ENCODE measurements around the gene C17orf113. TPM values are rescaled to one million over a fixed set of nuclear protein-coding genes. Genes with fewer than 3 reads are reported as not detected.

Gene C17orf113
- total RNA-seq, 3 donors from 2014 or later (not counting 1 experiment from before 2014, with no cell fraction given), result 0.25 to 0.28 (median 0.26) TPM

DNA sequence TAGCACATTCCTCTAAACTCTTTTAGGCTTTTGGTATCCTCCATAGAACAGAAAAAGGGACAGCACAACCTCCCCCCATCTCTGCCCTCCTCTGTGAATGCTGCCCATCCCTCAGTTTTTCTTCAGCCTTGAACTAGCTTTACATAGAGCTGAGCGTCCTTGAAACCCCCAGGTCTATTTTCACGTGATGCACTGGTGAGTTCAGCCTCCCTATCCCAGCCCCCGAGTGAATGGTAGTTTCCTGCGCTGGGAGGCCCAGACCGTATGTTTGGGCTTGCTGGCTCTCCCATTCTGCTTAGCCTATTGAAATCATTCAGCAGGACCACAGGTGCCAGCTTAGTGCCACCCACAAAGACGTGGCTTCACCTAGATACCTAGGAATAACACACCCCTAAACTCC, 25.4 kb upstream of the C17orf113 start:
- no peaks in the 10 kb centered on the region for H3K36me3 Mint-ChIP-seq
- Histone ChIP-seq H3K36me3 (ENCODE audit: control insufficient read depth, insufficient read depth, low read length) (no peaks in the 10 kb centered on the region), H3K27ac (ENCODE audit: low read length) (no peak overlapping the region), H3K9me3 (ENCODE audit: control insufficient read depth, insufficient read depth, low read length) (no peaks in the 10 kb centered on the region), H3K4me3 (ENCODE audit: low read length) (no peak overlapping the region), H3K27me3 (ENCODE audit: control insufficient read depth, insufficient read depth, low read length) (peaks cover 8% of the 10 kb centered on the region), H3K4me1 (ENCODE audit: control insufficient read depth, insufficient read depth, low read length) (peaks cover 12% of the 10 kb centered on the region)
- no peak for ATAC-seq
- no peak for DNase-seq
- intact Hi-C loops (cut with micrococcal nuclease), result no loop called here
- H3K4me3 Mint-ChIP-seq, result no peak overlapping the region
- H3K4me1 Mint-ChIP-seq, result peaks cover 0 to 13% of the 10 kb centered on the region in 2 donors
- TF ChIP-seq, protein P1, sequence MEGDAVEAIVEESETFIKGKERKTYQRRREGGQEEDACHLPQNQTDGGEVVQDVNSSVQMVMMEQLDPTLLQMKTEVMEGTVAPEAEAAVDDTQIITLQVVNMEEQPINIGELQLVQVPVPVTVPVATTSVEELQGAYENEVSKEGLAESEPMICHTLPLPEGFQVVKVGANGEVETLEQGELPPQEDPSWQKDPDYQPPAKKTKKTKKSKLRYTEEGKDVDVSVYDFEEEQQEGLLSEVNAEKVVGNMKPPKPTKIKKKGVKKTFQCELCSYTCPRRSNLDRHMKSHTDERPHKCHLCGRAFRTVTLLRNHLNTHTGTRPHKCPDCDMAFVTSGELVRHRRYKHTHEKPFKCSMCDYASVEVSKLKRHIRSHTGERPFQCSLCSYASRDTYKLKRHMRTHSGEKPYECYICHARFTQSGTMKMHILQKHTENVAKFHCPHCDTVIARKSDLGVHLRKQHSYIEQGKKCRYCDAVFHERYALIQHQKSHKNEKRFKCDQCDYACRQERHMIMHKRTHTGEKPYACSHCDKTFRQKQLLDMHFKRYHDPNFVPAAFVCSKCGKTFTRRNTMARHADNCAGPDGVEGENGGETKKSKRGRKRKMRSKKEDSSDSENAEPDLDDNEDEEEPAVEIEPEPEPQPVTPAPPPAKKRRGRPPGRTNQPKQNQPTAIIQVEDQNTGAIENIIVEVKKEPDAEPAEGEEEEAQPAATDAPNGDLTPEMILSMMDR (IDR thresholded peaks at IDR 0.05), result no peak
- H3K9me3 Mint-ChIP-seq, result no peaks in the 10 kb centered on the region
- no peak overlapping the region for H3K27ac Mint-ChIP-seq
- peaks cover 7 to 26% of the 10 kb centered on the region in 2 donors for H3K27me3 Mint-ChIP-seq (ENCODE audit: low read depth in 2 of 2)
- 73% methylated on average over 6 of the region's 6 CpGs for WGBS (ENCODE audit: insufficient coverage)

DNA sequence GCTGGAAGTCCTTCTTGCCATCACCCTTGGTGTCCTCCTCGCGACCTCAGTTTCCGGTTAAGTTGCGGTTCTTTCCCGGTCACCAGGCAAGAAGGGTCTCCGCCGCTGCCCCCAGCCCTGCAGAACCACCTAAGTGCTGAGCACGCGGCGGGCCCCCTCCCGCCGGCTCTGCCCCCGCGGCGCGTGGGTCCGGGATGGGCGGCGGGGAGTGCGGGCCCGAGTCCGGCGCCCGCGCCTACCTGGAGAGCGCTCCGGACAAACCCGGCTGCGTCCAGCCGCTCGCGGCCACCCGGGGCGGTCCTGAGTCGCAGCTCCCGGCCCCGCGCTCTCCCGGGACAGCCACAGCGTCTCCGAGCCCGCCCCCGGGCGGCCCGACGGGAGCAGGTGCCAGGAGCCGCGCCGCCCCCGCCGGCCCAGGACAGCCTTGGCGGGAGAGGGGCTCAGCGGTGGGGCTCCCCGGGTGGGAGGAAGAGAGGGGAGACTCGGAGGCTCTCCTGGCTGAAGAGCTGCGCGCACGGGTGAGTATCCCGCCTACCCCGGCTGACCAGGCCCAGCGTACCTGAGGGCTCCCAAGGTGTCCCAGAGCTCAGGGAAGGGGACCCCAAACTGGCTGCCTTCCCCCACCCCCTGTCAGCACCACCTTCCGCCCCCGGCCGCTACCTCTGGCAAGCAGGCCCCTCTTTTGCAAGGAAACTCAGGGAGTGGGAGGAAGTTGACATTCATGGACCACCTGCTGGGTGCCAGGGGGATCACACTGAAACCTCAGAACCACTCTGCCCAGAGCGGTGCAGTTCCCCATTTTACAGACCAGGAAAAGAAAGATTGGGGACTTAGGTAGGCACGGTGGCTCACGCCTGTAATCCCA, 22.2 kb upstream of the C17orf113 start:
- H3K4me3 Mint-ChIP-seq, result no peak overlapping the region
- DNase-seq, result no peak
- peaks cover 7 to 29% of the 10 kb centered on the region in 2 donors for H3K27me3 Mint-ChIP-seq (ENCODE audit: low read depth in 2 of 2)
- Histone ChIP-seq H3K4me3 (ENCODE audit: low read length) (no peak overlapping the region), H3K9me3 (ENCODE audit: control insufficient read depth, insufficient read depth, low read length) (no peaks in the 10 kb centered on the region), H3K27ac (ENCODE audit: low read length) (no peak overlapping the region), H3K36me3 (ENCODE audit: control insufficient read depth, insufficient read depth, low read length) (no peaks in the 10 kb centered on the region), H3K4me1 (ENCODE audit: control insufficient read depth, insufficient read depth, low read length) (peaks cover 12% of the 10 kb centered on the region), H3K27me3 (ENCODE audit: control insufficient read depth, insufficient read depth, low read length) (peaks cover 8% of the 10 kb centered on the region)
- H3K4me1 Mint-ChIP-seq, result peaks cover 0 to 13% of the 10 kb centered on the region in 2 donors
- TF ChIP-seq, protein P1 (IDR thresholded peaks at IDR 0.05), result no peak
- intact Hi-C loops (cut with micrococcal nuclease), result no loop called here
- H3K9me3 Mint-ChIP-seq, result no peaks in the 10 kb centered on the region
- H3K36me3 Mint-ChIP-seq, result no peaks in the 10 kb centered on the region
- no peak overlapping the region for H3K27ac Mint-ChIP-seq
- 6% methylated on average over 67 of the region's 67 CpGs for WGBS (ENCODE audit: insufficient coverage)
- ATAC-seq, result peak in 2 of 3 donors; percentile 32 to 50

DNA sequence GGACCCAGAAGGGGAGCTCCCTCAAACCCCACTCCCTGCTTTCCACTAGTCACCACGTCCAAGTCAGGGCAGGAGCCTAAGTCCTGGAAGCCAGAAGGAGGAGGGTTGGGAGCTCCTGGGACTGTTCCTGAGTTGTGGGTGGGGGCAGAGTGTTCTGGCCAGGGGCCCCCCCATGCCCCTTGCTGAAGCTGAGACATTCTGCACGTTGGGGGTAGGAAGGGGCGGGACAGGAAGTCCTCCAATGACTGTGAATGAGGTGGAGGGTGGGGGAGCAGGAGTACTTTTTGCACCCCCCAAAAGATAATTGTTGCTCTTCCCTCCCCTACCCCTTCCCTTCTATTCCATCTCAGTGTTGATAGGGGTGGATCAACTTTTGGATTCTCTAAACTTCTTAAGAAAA, 21.4 kb upstream of the C17orf113 start:
- WGBS (ENCODE audit: insufficient coverage), result 0% methylated on average over 2 of the region's 3 CpGs
- DNase-seq (peak in 1 of 2 donors; percentile 32), ATAC-seq (peak in 1 of 3 donors; percentile 37)

More for the DNA sequence above, 21.4 kb upstream of the C17orf113 start:
- H3K27me3 ChIP-seq (ENCODE audit: control insufficient read depth, insufficient read depth, low read length), result peaks cover 8% of the 10 kb centered on the region
- no peak overlapping the region for H3K27ac Mint-ChIP-seq
- H3K27me3 Mint-ChIP-seq (ENCODE audit: low read depth in 2 of 2), result peaks cover 7 to 29% of the 10 kb centered on the region in 2 donors
- no peak overlapping the region for H3K27ac ChIP-seq (ENCODE audit: low read length)
- peaks cover 12% of the 10 kb centered on the region for H3K4me1 ChIP-seq (ENCODE audit: control insufficient read depth, insufficient read depth, low read length)
- no peak overlapping the region for H3K4me3 Mint-ChIP-seq
- no peaks in the 10 kb centered on the region for H3K9me3 ChIP-seq (ENCODE audit: control insufficient read depth, insufficient read depth, low read length)
- H3K4me3 ChIP-seq (ENCODE audit: low read length), result no peak overlapping the region
- TF ChIP-seq, protein P1 (IDR thresholded peaks at IDR 0.05), result no peak
- H3K9me3 Mint-ChIP-seq, result no peaks in the 10 kb centered on the region
- intact Hi-C loops (cut with micrococcal nuclease), result no loop called here
- no peaks in the 10 kb centered on the region for H3K36me3 Mint-ChIP-seq
- peaks cover 0 to 13% of the 10 kb centered on the region in 2 donors for H3K4me1 Mint-ChIP-seq
- H3K36me3 ChIP-seq (ENCODE audit: control insufficient read depth, insufficient read depth, low read length), result no peaks in the 10 kb centered on the region

All from natural killer cell (primary cell).